ENCODE measurements around the gene PLN.

Gene PLN

GRCh38 chr6:118542184-118542952, 5.7 kb upstream of the PLN start:
- no peak for DNase-seq

- DNase-seq, result no peak
Measured at GRCh38 chr6:118544105-118544504, 4.0 kb upstream of the PLN start.

- no peak for DNase-seq
Measured at GRCh38 chr6:118546164-118546879, 1.8 kb upstream of the PLN start.

- no peak for DNase-seq
Measured at GRCh38 chr6:118546880-118547218, 1.2 kb upstream of the PLN start.

- DNase-seq, result no peak
Measured at GRCh38 chr6:118548613-118549012, 517 bp downstream of the PLN start.

- DNase-seq, result no peak
Measured at GRCh38 chr6:118551063-118552053, 3.3 kb downstream of the PLN start.

- no peak for DNase-seq
Measured at GRCh38 chr6:118553132-118553531, 5.0 kb downstream of the PLN start.

- DNase-seq, result no peak
Measured at GRCh38 chr6:118554698-118555097, 6.6 kb downstream of the PLN start.

GRCh38 chr6:118558464-118559217, 10.5 kb downstream of the PLN start:
- no peak for DNase-seq

- DNase-seq, result no peak
Measured at GRCh38 chr6:118559659-118560058, 11.6 kb downstream of the PLN start.

GRCh38 chr6:118562248-118562647, 14.2 kb downstream of the PLN start:
- no peak for DNase-seq

GRCh38 chr6:118562959-118563358, 14.9 kb downstream of the PLN start:
- DNase-seq, result no peak

GRCh38 chr6:118565311-118565960, 17.3 kb downstream of the PLN start:
- no peak for DNase-seq

GRCh38 chr6:118567974-118568373, 19.9 kb downstream of the PLN start:
- no peak for DNase-seq

- DNase-seq, result no peak
Measured at GRCh38 chr6:118569498-118569897, 21.4 kb downstream of the PLN start.

- no peak for DNase-seq
Measured at GRCh38 chr6:118571121-118571520, 23.0 kb downstream of the PLN start.

- DNase-seq, result no peak
Measured at GRCh38 chr6:118574051-118574865, 26.2 kb downstream of the PLN start.

GRCh38 chr6:118577972-118578371, 29.9 kb downstream of the PLN start:
- no peak for DNase-seq

GRCh38 chr6:118578617-118579016, 30.5 kb downstream of the PLN start:
- no peak for DNase-seq

- no peak for DNase-seq
Measured at GRCh38 chr6:118579786-118580185, 31.7 kb downstream of the PLN start.
